PC-3 (cell line): ENCODE measurements around the gene LTBR. TPM values are rescaled to one million over a fixed set of nuclear protein-coding genes. Genes with fewer than 3 reads are reported as not detected.

ENCODE experiments used
- ATAC-seq: fragments of 200-7000 bp; cut with Tn5 transposase; 2 replicates; pipeline ENCODE4 v1.9.1; 2020; ENCODE audit warnings: mild to moderate bottlenecking, moderate library complexity
- BruUV-seq: library from RNA; stranded (reverse); fragments of 400-500 nt; replicated peaks from 2 replicates; lab custom pipeline; 2021; lab: Mats Ljungman, UMichigan
- CTCF ChIA-PET: fragments of 300-600 bp; sonication (Branson Sonifier 250); formaldehyde crosslinking; loops from one replicate; lab custom pipeline; 2022; ENCODE audit warnings: antibody characterized with exemption; lab: Charles Lee
- POLR2A ChIA-PET: fragments of 300-600 bp; sonication (Branson Sonifier 250); formaldehyde crosslinking; loops from one replicate; lab custom pipeline; 2022; ENCODE audit warnings: antibody characterized with exemption; ENCODE audit not compliant: unreplicated experiment; lab: Charles Lee
- DNase-seq: peaks from one replicate; pipeline ENCODE4 v3.0.0-alpha.2; 2015
- H2AFZ ChIP-seq: fragments of 300-600 bp; sonication (generic); 2 replicates; pipeline ENCODE4 v1.6.0; 2016; ENCODE audit warnings: antibody characterized with exemption, low read length
- H3F3A ChIP-seq: fragments of 300-600 bp; sonication (generic); one replicate; pipeline ENCODE4 v1.6.0; 2017; ENCODE audit warnings: antibody characterized with exemption, low read length, control low read depth, mild to moderate bottlenecking; ENCODE audit not compliant: unreplicated experiment
- H3K27ac ChIP-seq: fragments of 300-600 bp; sonication (generic); 2 replicates; pipeline ENCODE4 v1.5.1; 2016; ENCODE audit warnings: mild to moderate bottlenecking, low read length
- H3K27me3 ChIP-seq: fragments of 300-600 bp; sonication (generic); 2 replicates; pipeline ENCODE4 v1.6.1; 2016; ENCODE audit warnings: low read length, mixed read lengths
- H3K36me3 ChIP-seq: fragments of 300-600 bp; sonication (generic); 2 replicates; pipeline ENCODE4 v1.6.1; 2016; ENCODE audit warnings: low read depth, mixed run types, low read length, mixed read lengths
- H3K4me1 ChIP-seq: fragments of 300-600 bp; sonication (generic); 2 replicates; pipeline ENCODE4 v1.5.1; 2016; ENCODE audit warnings: low read length; ENCODE audit not compliant: insufficient read depth
- H3K4me2 ChIP-seq: fragments of 300-600 bp; sonication (generic); 2 replicates; pipeline ENCODE4 v1.6.0; 2016; ENCODE audit warnings: low read length
- H3K4me3 ChIP-seq: fragments of 300-600 bp; sonication (generic); 2 replicates; pipeline ENCODE4 v1.5.1; 2016; ENCODE audit warnings: mild to moderate bottlenecking, low read length, mixed read lengths
- H3K79me2 ChIP-seq: fragments of 300-600 bp; sonication (generic); 2 replicates; pipeline ENCODE4 v1.6.1; 2017; ENCODE audit warnings: low read length, mixed read lengths
- H3K9ac ChIP-seq: fragments of 300-600 bp; sonication (generic); 2 replicates; pipeline ENCODE4 v1.6.0; 2016; ENCODE audit warnings: mild to moderate bottlenecking, low read length
- H3K9me2 ChIP-seq: fragments of 300-600 bp; sonication (generic); replicated peaks from 2 replicates; pipeline ENCODE4 v1.6.1; 2016; ENCODE audit warnings: mixed run types, low read length, mixed read lengths
- H3K9me3 ChIP-seq: fragments of 300-600 bp; sonication (generic); 2 replicates; pipeline ENCODE4 v1.6.1; 2016; ENCODE audit warnings: low read length, mixed read lengths
- H4K20me1 ChIP-seq: fragments of 300-600 bp; sonication (generic); 2 replicates; pipeline ENCODE4 v1.6.1; 2016; ENCODE audit warnings: low read length, mixed read lengths
- CTCF ChIP-seq: fragments of 300-600 bp; sonication (generic); conservative IDR thresholded peaks from 2 replicates; pipeline ENCODE4 v1.5.1; 2017; ENCODE audit warnings: antibody characterized with exemption, low read depth, mild to moderate bottlenecking, low read length
- EZH2 ChIP-seq: fragments of 300-600 bp; sonication (generic); IDR thresholded peaks from one replicate; pipeline ENCODE4 v1.6.1; 2017; ENCODE audit warnings: antibody characterized with exemption, mild to moderate bottlenecking, low read length; ENCODE audit not compliant: unreplicated experiment
- EZH2phosphoT487 ChIP-seq: fragments of 300-600 bp; sonication (generic); IDR thresholded peaks from 2 replicates; pipeline ENCODE4 v1.6.1; 2018; ENCODE audit warnings: mild to moderate bottlenecking, antibody characterized with exemption, low read length, borderline replicate concordance
- intact Hi-C: fragments of 100-400 bp; cut with micrococcal nuclease; formaldehyde crosslinking; loops from 2 replicates; pipeline ENCODE4 v1.9.0; 2023
- total RNA-seq: library from RNA; depleted of rRNA; stranded (reverse); fragments of >200 nt; gene quantifications from 2 replicates; pipeline ENCODE4 v1.2.3, GENCODE V29; 2014

The LTBR gene
- total RNA-seq, 1 experiment from 2014 or later: 163 TPM

GRCh38 chr12:6386038-6386437 lies 2.1 kb downstream of the LTBR start:
- Histone ChIP-seq H3F3A (no peaks in the 10 kb centered on the region), H4K20me1 (no peaks in the 10 kb centered on the region), H3K9ac (no peak overlapping the region), H3K4me2 (peak overlapping the region; percentile 96), H3K36me3 (peaks cover 23% of the 10 kb centered on the region), H3K27ac (no peak overlapping the region), H3K9me3 (no peaks in the 10 kb centered on the region), H3K9me2 (no peaks in the 10 kb centered on the region), H3K27me3 (no peaks in the 10 kb centered on the region), H3K4me1 (peaks cover 27% of the 10 kb centered on the region), H3K4me3 (peak overlapping the region; percentile 90; the same call in 1 of the 2 replicates), H2AFZ (no peak overlapping the region), H3K79me2 (peaks cover 55% of the 10 kb centered on the region)
- CTCF ChIA-PET: no interaction called here
- TF ChIP-seq CTCF (no peak), EZH2 (no peak), EZH2phosphoT487 (no peak)
- ATAC-seq (no peak), DNase-seq (no peak)
- intact Hi-C loops: no loop called here
- no TSS peak for BruUV-seq
- POLR2A ChIA-PET: no interaction called here

- ChIA-PET POLR2A (no interaction called here), CTCF (no interaction called here)
- no peak overlapping the region for H3K4me3 ChIP-seq
- H3K4me2 ChIP-seq: peak overlapping the region; percentile 96
- TF ChIP-seq EZH2: no peak
- TF ChIP-seq EZH2phosphoT487: no peak
- no peak for TF ChIP-seq CTCF
- no TSS peak for BruUV-seq
- no peaks in the 10 kb centered on the region for H3K9me2 ChIP-seq
- intact Hi-C loops: no loop called here
- ATAC-seq (no peak), DNase-seq (no peak)
- H3K4me1 ChIP-seq: peaks cover 27% of the 10 kb centered on the region
- no peaks in the 10 kb centered on the region for H3K27me3 ChIP-seq
- no peak overlapping the region for H3K27ac ChIP-seq
- no peaks in the 10 kb centered on the region for H3F3A ChIP-seq
- no peak overlapping the region for H3K9ac ChIP-seq
- H4K20me1 ChIP-seq: no peaks in the 10 kb centered on the region
- H2AFZ ChIP-seq: no peak overlapping the region
- H3K79me2 ChIP-seq: peaks cover 55% of the 10 kb centered on the region
- no peaks in the 10 kb centered on the region for H3K9me3 ChIP-seq
- H3K36me3 ChIP-seq: peaks cover 27% of the 10 kb centered on the region
These were observed 2.5 kb downstream of the LTBR start for GRCh38 chr12:6386491-6386890.

- Histone ChIP-seq H3K27me3 (no peaks in the 10 kb centered on the region), H3K79me2 (peaks cover 55% of the 10 kb centered on the region), H3K4me2 (no peak overlapping the region), H3K4me3 (no peak overlapping the region), H3K27ac (no peak overlapping the region), H3K9me2 (no peaks in the 10 kb centered on the region), H4K20me1 (no peaks in the 10 kb centered on the region), H3K4me1 (peaks cover 27% of the 10 kb centered on the region), H3K36me3 (peaks cover 32% of the 10 kb centered on the region), H3K9ac (no peak overlapping the region), H3F3A (no peaks in the 10 kb centered on the region), H2AFZ (no peak overlapping the region), H3K9me3 (no peaks in the 10 kb centered on the region)
- BruUV-seq: no TSS peak
- intact Hi-C loops: no loop called here
- CTCF ChIA-PET: no interaction called here
- POLR2A ChIA-PET: no interaction called here
- DNase-seq: no peak
- no peak for ATAC-seq
- no peak for TF ChIP-seq EZH2phosphoT487
- no peak for TF ChIP-seq CTCF
- TF ChIP-seq EZH2: no peak
These were observed 3.6 kb downstream of the LTBR start for GRCh38 chr12:6387541-6387940.
